ENCODE data around the gene SIGLECL1.
"Not testable (repeated sequence)": the region's sequence is repeated elsewhere in the genome, so short reads cannot be mapped to it uniquely, and the experiment has no call there.

SIGLECL1 gene

DNA sequence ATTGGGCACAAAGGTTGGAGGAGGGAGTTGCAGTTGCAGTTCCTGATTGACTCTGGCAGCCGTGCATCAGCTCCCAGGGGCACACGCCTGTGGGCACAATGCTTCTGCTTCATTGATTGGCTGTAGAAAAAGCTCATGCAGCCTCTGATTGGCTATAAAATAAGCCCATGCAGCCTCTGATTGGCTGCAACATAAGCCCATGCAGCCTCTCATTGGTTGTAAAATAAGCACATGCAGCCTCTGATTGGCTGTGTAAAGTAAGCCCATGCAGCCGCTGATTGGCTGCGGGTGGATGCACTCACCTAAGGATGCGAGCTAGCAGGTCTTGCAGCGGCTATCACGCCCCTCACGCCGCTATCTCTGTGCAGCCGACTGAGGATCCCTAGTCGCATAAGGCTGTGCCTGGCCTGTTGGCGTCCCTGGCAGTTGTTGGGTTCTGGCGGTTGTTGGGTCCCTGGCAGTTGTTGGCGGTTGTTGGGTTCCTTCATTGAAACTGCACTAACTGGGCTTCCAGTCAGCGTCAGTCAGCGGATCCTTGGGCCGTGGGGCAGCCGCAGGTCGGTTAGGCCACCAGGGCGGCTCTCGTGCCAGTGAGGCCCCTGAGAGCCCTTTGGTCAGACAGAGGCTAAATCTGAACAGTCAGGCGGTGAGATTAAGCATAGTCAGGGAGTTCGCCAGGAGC is at the start of gene SIGLECL1:
Gene SIGLECL1, plus strand, starts transcription at position 295 of the 682 bp plus-strand sequence. CDS start 12,993 bp downstream, outside the sequence.
- no peak for DNase-seq (ENCODE audit: low read depth in 3 of 3)

DNA sequence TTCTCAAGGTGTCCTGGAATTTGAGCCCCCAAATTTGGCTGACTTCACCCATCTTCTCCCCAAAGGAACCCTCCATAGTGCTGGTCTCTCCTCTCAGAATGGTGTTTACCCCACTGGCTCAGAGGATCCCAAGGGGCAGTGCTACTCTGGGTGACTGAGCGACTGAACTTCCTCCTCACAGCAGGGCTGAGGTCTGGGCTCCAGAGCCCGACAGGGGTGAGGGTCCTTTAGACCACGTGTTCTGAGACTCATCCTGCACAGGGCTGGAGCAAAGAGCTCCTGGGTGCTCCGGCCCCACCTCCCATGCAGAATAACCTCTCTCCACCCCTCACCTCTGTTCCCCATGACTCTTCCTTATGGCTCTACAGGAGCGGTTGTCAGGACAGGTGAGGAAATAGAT is 49.2 kb upstream of the SIGLECL1 start:
- DNase-seq (ENCODE audit: low read depth in 3 of 3): no peak

GRCh38 chr19:51203916-51204315 is 47.0 kb upstream of the SIGLECL1 start:
- no peak for DNase-seq (ENCODE audit: low read depth in 3 of 3)

DNA sequence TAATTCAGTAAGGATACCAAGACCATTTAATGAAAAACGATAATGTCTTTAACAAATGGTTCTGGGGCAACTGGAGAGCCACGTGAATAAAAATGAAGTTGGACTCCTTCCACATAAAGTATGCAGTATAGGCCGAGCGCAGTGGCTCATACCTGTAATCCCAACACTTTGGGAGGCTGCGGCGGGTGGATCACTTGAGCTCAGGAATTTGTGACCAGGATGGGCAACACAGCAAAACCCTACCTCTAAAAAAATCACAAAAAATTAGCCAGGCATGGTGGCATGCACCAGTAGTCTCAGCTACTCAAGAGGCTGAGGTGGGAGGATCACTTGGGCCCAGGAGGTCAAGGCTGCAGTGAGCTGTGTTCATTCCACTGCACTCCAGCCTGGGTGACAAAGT is 46.6 kb upstream of the SIGLECL1 start:
- DNase-seq (ENCODE audit: low read depth in 3 of 3): no peak

- DNase-seq (ENCODE audit: low read depth in 3 of 3): no peak
These were observed 43.1 kb upstream of the SIGLECL1 start for GRCh38 chr19:51207747-51208146.

DNA sequence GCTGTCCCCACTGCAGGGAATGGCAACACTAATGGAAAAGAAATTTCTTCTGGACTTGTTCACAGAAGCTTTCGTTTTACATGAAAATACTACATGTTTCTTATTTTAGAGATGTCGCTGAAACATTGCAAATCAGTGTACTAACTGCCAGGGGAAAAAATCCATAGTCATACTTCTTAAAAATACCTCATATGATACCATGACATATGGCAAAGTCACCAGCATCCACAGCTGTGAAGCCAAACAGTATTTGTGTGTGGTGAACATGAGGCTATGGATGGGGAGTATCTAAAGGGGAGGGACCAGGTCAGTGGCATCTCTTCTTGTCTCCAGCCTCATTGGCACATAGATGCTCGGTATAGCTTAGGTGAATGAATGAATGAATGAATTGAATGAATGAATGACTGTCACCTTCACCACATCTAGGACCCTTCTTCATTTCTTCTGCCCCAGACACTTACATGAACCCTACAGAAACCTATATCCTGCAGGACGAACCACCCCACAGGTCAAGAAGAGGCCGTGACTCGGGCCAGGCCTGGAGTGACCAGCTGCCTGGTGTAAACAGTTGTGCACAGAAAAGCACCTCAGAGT is 40.6 kb upstream of the SIGLECL1 start:
- DNase-seq (ENCODE audit: low read depth in 3 of 3): no peak

- DNase-seq (ENCODE audit: low read depth in 3 of 3): not testable (repeated sequence)
These were observed 40.0 kb upstream of the SIGLECL1 start for GRCh38 chr19:51210874-51211361.

GRCh38 chr19:51211833-51212232 is 39.0 kb upstream of the SIGLECL1 start:
- no peak for DNase-seq (ENCODE audit: low read depth in 3 of 3)

DNA sequence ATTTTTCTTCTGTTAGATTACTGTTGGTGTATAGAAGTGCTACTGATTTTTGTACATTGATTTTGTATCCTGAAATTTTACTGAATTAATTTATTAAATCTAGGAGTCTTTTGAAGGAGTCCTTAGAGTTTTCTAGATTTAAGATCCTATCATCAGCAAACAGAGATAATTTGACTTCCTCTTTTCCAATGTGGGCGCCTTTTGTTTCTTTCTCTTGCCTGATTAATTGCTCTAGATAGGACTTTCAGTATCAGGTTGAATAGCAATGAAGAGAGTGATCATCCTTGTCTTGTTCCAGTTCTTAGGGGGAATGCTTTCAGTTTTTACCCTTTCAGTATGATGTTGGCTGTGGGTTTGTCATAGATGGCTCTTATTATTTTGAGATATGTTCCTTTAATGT is 31.6 kb upstream of the SIGLECL1 start:
- DNase-seq (ENCODE audit: low read depth in 3 of 3): no peak

GRCh38 chr19:51219971-51220370 is 30.9 kb upstream of the SIGLECL1 start:
- DNase-seq (ENCODE audit: low read depth in 3 of 3): no peak

DNA sequence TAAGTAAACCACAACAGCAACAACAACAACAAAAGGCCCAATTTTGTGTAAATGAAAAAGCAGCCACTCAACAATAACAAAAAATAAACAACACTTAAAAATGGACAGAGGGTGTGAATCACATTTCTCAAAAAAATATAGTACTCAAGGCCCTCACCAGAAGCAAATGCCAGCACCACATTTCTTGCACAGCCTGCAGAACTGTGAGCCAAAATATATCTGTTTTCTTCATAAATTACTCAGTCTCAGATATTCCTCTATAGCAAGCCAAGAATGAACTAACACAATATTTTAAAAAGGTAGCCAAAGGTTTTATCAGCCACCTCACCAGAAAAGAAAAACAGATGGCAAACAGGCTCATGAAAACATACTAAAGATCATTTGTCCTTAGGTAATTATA is 29.9 kb upstream of the SIGLECL1 start:
- no peak for DNase-seq (ENCODE audit: low read depth in 3 of 3)

DNA sequence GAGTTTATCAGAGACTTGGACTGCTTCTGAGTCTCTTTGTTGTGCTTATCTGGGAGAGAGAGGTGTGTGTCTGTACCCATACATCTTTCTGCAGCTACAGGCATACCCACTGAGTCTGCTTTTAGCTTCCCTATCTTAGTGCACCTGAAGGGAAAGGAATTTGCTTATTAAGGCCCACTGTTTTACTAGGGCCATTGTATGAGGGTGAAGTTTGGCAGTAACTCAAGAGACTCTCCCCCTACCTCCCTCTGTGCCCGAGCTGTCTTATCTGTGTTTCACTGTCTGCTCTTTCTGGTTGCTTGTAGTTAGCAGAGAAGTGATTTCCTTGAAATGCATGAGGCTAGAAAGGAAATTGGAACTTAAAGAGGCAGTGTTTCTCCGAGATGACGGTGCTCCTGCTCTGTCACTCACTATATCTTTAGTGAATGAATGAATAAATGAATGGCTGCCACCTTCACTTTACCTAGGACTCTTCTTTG is 26.7 kb upstream of the SIGLECL1 start:
- no peak for DNase-seq (ENCODE audit: low read depth in 3 of 3)

- not testable (repeated sequence) for DNase-seq (ENCODE audit: low read depth in 3 of 3)
These were observed 25.9 kb upstream of the SIGLECL1 start, which contains the start of gene CD33 for GRCh38 chr19:51224898-51225393. TSS of gene CD33 (plus strand) at chr19:51225080. CDS start at chr19:51225119, 39 bp downstream.

- DNase-seq (ENCODE audit: low read depth in 3 of 3): no peak
These were observed 24.8 kb upstream of the SIGLECL1 start for GRCh38 chr19:51226067-51226466.

GRCh38 chr19:51227326-51227725 is 23.6 kb upstream of the SIGLECL1 start:
- DNase-seq (ENCODE audit: low read depth in 3 of 3): no peak

DNA sequence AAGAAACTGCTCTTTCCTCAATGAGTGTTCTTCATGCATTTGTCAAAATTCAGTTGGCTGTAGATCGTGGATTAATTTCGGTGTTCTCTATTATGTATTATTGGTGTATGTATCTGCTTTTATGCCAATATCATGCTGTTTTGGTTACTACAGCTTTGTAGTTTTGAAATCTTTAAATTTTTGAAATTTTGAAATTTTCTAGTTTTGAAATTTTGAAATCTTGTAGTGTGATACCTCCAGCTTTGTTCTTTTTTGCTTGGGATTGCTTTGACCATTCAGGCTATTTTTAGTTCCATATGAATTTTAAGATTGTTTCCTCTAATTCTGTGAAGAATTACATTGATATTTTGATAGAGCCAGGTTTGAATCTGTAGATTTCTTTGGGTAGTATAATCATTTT is 22.9 kb upstream of the SIGLECL1 start:
- DNase-seq (ENCODE audit: low read depth in 3 of 3): no peak

GRCh38 chr19:51240866-51241265 is 10.0 kb upstream of the SIGLECL1 start:
- no peak for DNase-seq (ENCODE audit: low read depth in 3 of 3)

GRCh38 chr19:51242881-51243630 is 7.8 kb upstream of the SIGLECL1 start:
- no peak for DNase-seq (ENCODE audit: low read depth in 3 of 3)

- DNase-seq (ENCODE audit: low read depth in 3 of 3): no peak
These were observed 4.7 kb upstream of the SIGLECL1 start for GRCh38 chr19:51246164-51246552.

GRCh38 chr19:51247972-51248590 is 2.8 kb upstream of the SIGLECL1 start:
- DNase-seq (ENCODE audit: low read depth in 3 of 3): no peak

DNA sequence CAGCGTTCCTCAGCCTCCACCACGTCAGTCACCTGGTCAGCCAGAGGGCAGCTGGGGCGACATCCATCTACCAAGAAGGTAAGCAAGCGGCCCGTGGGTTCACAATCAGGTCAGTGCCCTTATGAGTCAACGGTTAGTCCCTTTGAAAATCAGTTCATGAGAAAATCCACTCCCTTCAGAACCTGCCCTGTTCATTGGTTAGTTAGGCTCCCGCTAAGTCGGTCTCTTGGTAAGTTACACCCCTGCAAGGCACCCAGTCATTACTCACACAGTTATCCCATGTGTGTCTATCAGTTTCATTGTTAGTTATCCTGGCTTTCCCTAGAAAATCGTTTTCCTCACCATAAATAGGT is 564 bp downstream of the SIGLECL1 start:
- no peak for DNase-seq (ENCODE audit: low read depth in 3 of 3)

All from stimulated activated CD4-positive, alpha-beta T cell treated with anti-CD3 and anti-CD28 coated beads, TNF-alpha, amount 100 ng/mL, for 4 hours (primary cell).